SK-N-SH treated with all-trans-retinoic acid at 6 μM for 48 hours (cell line): Measurements from ENCODE around the gene C1orf94.

ENCODE experiments used
- ARNTL ChIP-seq: fragments of 450-650 bp; formaldehyde crosslinking; IDR thresholded peaks from 2 replicates; pipeline ENCODE4 v1.5.0; 2020; ENCODE audit warnings: low read depth, mild to moderate bottlenecking, moderate library complexity, borderline replicate concordance
- BACH2 ChIP-seq: fragments of 250-450 bp; sonication (Bioruptor Pico); IDR thresholded peaks from 2 replicates; pipeline ENCODE4 v1.9.0; 2021; ENCODE audit warnings: mild to moderate bottlenecking, borderline replicate concordance
- CSDC2 ChIP-seq: fragments of 250-450 bp; sonication (Bioruptor Pico); IDR thresholded peaks from 2 replicates; pipeline ENCODE4 v1.5.0; 2020; ENCODE audit warnings: mild to moderate bottlenecking, moderate library complexity
- ESRRG ChIP-seq: fragments of 250-450 bp; sonication (Bioruptor Pico); IDR thresholded peaks from 2 replicates; pipeline ENCODE4 v1.6.1; 2021; ENCODE audit warnings: mild to moderate bottlenecking
- GLIS3 ChIP-seq: fragments of 250-450 bp; sonication (Bioruptor Pico); IDR thresholded peaks from 2 replicates; pipeline ENCODE4 v1.5.0; 2020; ENCODE audit warnings: mild to moderate bottlenecking, moderate library complexity
- PPARA ChIP-seq: fragments of 250-450 bp; sonication (Bioruptor Pico); IDR thresholded peaks from 2 replicates; pipeline ENCODE4 v1.5.0; 2020; ENCODE audit warnings: mild to moderate bottlenecking, borderline replicate concordance
- RARB ChIP-seq: fragments of 250-450 bp; sonication (Bioruptor Pico); IDR thresholded peaks from 2 replicates; pipeline ENCODE4 v1.8.0; 2021; ENCODE audit warnings: mild to moderate bottlenecking, moderate library complexity
- TCF4 ChIP-seq: fragments of 250-450 bp; sonication (Bioruptor Pico); IDR thresholded peaks from 2 replicates; pipeline ENCODE4 v1.8.0; 2021; ENCODE audit warnings: mild to moderate bottlenecking, moderate library complexity, borderline replicate concordance
- TOX ChIP-seq: fragments of 250-450 bp; sonication (Bioruptor Pico); IDR thresholded peaks from 2 replicates; pipeline ENCODE4 v1.8.0; 2021; ENCODE audit warnings: mild to moderate bottlenecking, moderate library complexity, borderline replicate concordance
- ZC3H10 ChIP-seq: fragments of 250-450 bp; sonication (Bioruptor Pico); IDR thresholded peaks from 2 replicates; pipeline ENCODE4 v1.5.1; 2021; ENCODE audit warnings: mild to moderate bottlenecking, moderate library complexity
- ZFP3 ChIP-seq: fragments of 250-450 bp; sonication (Bioruptor Pico); IDR thresholded peaks from 2 replicates; pipeline ENCODE4 v1.5.0; 2020; ENCODE audit warnings: mild to moderate bottlenecking, moderate library complexity

GRCh38 chr1:34129630-34130029 lies 47.1 kb upstream of the C1orf94 start:
- TF ChIP-seq RARB (CRISPR knock-in tag) (no peak), TOX (CRISPR knock-in tag) (no peak), ZFP3 (no peak), ESRRG (CRISPR knock-in tag) (no peak), ARNTL (no peak), ZC3H10 (CRISPR knock-in tag) (no peak), PPARA (CRISPR knock-in tag) (no peak), TCF4 (CRISPR knock-in tag) (no peak), GLIS3 (CRISPR knock-in tag) (no peak), CSDC2 (CRISPR knock-in tag) (no peak), BACH2 (CRISPR knock-in tag) (no peak)
